HepG2 (cell line): ENCODE measurements around the gene ARVCF. TPM values are rescaled to one million over a fixed set of nuclear protein-coding genes. Genes with fewer than 3 reads are reported as not detected.
A peak's percentile ranks its signal among the peaks of the same experiment; 100 is the strongest.

Source experiments
- ATF2 ChIP-seq: sonication (generic); formaldehyde crosslinking; IDR thresholded peaks from 2 replicates; pipeline ENCODE4 v1.4.0; 2020; ENCODE audit warnings: missing genetic modification reagents
- DMAP1 ChIP-seq: IDR thresholded peaks from 2 replicates; pipeline ENCODE4 v1.6.1; 2016
- DPF2 ChIP-seq: sonication (generic); formaldehyde crosslinking; IDR thresholded peaks from 2 replicates; pipeline ENCODE4 v1.4.0; 2020; ENCODE audit warnings: mild to moderate bottlenecking, low read depth, missing genetic modification reagents, borderline replicate concordance
- ERF ChIP-seq: IDR thresholded peaks from 2 replicates; pipeline ENCODE4 v1.6.1; 2018; ENCODE audit warnings: missing biosample characterization, missing genetic modification reagents
- EZH2 ChIP-seq: conservative IDR thresholded peaks from 2 replicates; pipeline ENCODE4 v1.6.1; 2012; ENCODE audit warnings: mild to moderate bottlenecking, low read depth, low read length, moderate library complexity
- HBP1 ChIP-seq: IDR thresholded peaks from 2 replicates; pipeline ENCODE4 v1.6.1; 2016; ENCODE audit warnings: low read depth, control low read depth
- PRDM10 ChIP-seq: sonication (generic); formaldehyde crosslinking; IDR thresholded peaks from 2 replicates; pipeline ENCODE4 v1.4.0; 2020; ENCODE audit warnings: low read depth, missing genetic modification reagents
- PRDM15 ChIP-seq: sonication (generic); formaldehyde crosslinking; IDR thresholded peaks from 2 replicates; pipeline ENCODE4 v1.4.0; 2020; ENCODE audit warnings: missing genetic modification reagents
- SPEN ChIP-seq: sonication (generic); formaldehyde crosslinking; IDR thresholded peaks from 2 replicates; pipeline ENCODE4 v1.5.1; 2020; ENCODE audit warnings: low read depth, mild to moderate bottlenecking, missing genetic modification reagents
- ZBTB8A ChIP-seq: sonication (generic); formaldehyde crosslinking; IDR thresholded peaks from 2 replicates; pipeline ENCODE4 v1.4.0; 2020; ENCODE audit warnings: mild to moderate bottlenecking, low read depth, missing genetic modification reagents, borderline replicate concordance
- ZNF460 ChIP-seq: sonication (generic); formaldehyde crosslinking; IDR thresholded peaks from 2 replicates; pipeline ENCODE4 v1.5.1; 2020; ENCODE audit warnings: missing genetic modification reagents, mild to moderate bottlenecking, borderline replicate concordance
- ZNF713 ChIP-seq: sonication (generic); formaldehyde crosslinking; IDR thresholded peaks from 2 replicates; pipeline ENCODE4 v1.4.0; 2020; ENCODE audit warnings: mild to moderate bottlenecking, missing genetic modification reagents
- ZNF792 ChIP-seq: IDR thresholded peaks from 2 replicates; pipeline ENCODE4 v1.6.1; 2016
- polyA plus RNA-seq, 8 experiments: library from polyadenylated mRNA; depleted of rRNA in 3 of 8; stranded (reverse) in 7 of 8; unstranded in 1 of 8; fragments of >200 nt; fragmentation: Illumina TruSeq in 4 of 8; extraction: Trizol in 4 of 8; gene quantifications; 2 replicates each; pipeline versions ENCODE4 v1.2.1 to v1.2.3, GENCODE V29; 2011 to 2016; ENCODE audit warnings: low read depth in 4 of 8, missing spikeins in 1 of 8, mixed read lengths in 1 of 8; ENCODE audit not compliant: insufficient read depth in 1 of 8
- total RNA-seq, 5 experiments: library from RNA; depleted of rRNA; stranded (reverse); fragments of >200 nt; fragmentation: Illumina TruSeq; extraction: Trizol; gene quantifications; 2 replicates each; pipeline ENCODE4 v1.2.3, GENCODE V29; 2016; ENCODE audit warnings: low read depth in 1 of 5
- TF ChIP-seq, protein P1 (sequence below): IDR thresholded peaks from 2 replicates; pipeline ENCODE4 v1.6.1; 2016; ENCODE audit warnings: low read depth

ARVCF gene
- total and polyA plus RNA-seq, 2 of the 13 experiments (the other 11 are each of a cell fraction or from before 2014, with no cell fraction given), result 16.4 to 17.7 TPM

- TF ChIP-seq PRDM10 (CRISPR knock-in tag) (no peak), ZNF460 (CRISPR knock-in tag) (no peak), DMAP1 (CRISPR knock-in tag) (peak; percentile 39), HBP1 (peak; percentile 17; the same call in 1 of the 2 replicates), DPF2 (no peak), PRDM15 (CRISPR knock-in tag) (no peak), ZBTB8A (CRISPR knock-in tag) (no peak), EZH2 (no peak), SPEN (CRISPR knock-in tag) (no peak; the same call in 1 of the 2 replicates), ZNF792 (0 out of 2 replicates have a peak, but pooled peaks have one; percentile 32), ERF (no peak), ATF2 (no peak), ZNF713 (CRISPR knock-in tag) (no peak)
- TF ChIP-seq, protein P1, sequence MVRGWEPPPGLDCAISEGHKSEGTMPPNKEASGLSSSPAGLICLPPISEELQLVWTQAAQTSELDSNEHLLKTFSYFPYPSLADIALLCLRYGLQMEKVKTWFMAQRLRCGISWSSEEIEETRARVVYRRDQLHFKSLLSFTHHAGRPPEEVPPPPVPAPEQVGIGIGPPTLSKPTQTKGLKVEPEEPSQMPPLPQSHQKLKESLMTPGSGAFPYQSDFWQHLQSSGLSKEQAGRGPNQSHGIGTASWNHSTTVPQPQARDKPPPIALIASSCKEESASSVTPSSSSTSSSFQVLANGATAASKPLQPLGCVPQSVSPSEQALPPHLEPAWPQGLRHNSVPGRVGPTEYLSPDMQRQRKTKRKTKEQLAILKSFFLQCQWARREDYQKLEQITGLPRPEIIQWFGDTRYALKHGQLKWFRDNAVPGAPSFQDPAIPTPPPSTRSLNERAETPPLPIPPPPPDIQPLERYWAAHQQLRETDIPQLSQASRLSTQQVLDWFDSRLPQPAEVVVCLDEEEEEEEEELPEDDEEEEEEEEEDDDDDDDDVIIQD (CRISPR knock-in tag), result no peak
These were observed 75.1 kb downstream of the ARVCF start, which contains the start of the genes COMT and TXNRD2 (continued) for GRCh38 chr22:19941365-19942082.
